GM19467 (cell line): Measurements from ENCODE around the gene MED25.
"Not testable (repeated sequence)": the region's sequence is repeated elsewhere in the genome, so short reads cannot be mapped to it uniquely, and the experiment has no call there.

Source experiments
- ATAC-seq: cut with Tn5 transposase; IDR thresholded peaks from one replicate; pipeline ENCODE4 v1.9.1; 2021; ENCODE audit warnings: mild to moderate bottlenecking, moderate library complexity; ENCODE audit not compliant: unreplicated experiment

Gene MED25

DNA sequence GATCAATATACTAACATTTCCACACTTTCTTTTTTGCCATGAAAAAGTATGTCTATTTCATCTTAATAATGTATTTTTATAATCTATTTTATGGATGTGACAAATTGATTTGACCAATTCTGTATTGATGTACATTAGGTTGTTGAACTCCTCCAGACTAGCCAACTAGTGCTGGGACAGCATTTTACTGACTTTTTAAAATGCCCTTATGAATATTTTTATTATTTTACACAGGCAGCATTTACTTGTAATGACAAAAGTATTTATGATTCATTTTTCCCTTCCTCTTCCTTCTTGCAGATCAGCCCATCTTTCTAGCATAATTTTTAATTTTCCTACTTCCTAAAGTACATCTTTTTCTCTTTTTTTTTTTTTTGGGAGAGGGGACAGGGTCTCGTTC lies 4.1 kb upstream of the MED25 start:
- ATAC-seq: no peak

DNA sequence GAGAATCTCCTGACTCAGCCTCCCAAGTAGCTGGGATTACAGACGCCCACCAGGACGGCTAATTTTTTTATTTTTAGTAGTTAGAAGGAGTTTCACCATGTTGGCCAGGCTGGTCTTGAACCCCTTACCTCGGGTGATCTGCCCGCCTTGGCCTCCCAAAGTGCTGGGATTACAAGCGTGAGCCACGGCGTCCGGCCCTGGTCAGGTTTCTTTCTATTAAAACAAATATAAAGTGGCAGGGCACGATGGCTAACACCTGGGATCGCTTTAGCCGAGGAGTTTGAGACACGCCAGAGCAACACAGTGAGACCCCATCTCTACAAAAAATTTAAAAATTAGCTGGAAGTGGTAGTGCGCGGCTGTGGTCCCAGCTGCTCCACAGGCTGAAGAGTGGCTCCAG lies 1.5 kb upstream of the MED25 start:
- no peak for ATAC-seq

GRCh38 chr19:49818649-49819370 lies 721 bp downstream of the MED25 start:
- no peak for ATAC-seq

DNA sequence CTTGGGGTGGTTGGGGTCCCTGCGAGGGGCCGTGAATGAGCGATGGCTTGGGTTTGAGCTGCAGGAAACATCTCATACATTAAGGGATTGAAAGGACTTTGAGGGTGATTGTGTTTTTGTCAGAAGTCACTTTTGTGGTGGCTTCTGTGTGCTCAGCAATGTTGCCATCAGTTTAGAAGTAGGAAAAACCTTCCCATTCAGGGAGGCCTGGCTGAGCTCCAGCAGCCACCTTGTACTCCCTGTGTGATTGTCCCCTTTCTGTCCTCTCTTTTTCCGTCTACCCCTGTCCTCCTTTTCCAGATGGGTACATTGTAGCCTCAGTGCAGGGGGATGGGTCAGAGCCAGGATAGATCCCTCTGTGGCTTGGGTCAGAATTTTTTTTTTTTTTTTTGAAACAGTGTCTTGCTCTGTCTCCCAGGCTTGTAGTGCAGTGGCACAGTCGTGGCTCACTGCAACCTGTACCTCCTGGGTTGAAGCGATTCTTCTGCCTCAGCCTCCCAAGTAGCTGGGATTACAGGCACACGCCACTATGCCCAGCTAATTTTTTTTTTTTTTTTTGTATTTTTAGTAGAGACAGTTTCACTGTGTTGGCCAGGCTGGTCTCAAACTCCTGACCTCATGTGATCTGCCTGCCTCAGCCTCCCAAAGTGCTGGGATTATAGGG lies 1.5 kb downstream of the MED25 start:
- ATAC-seq: not testable (repeated sequence)

DNA sequence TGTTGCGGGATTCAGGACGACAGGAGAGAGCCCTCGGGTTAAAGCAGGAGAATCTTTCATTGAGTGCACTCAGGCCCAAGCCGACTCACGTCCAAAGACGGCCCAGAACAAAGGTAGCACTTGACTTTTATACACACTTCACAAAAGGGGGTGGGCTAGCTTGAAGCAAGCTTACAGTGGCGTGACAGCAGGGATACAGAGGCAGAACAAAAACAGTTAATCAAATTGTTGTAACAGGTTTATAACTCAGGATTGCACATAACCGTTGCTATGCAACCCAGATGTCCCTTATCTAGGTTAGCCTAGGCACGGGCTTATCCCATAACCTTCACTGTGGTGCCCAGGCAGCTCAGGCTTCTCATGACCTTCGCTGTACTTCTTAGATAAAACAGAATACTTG lies 2.0 kb downstream of the MED25 start:
- no peak for ATAC-seq

DNA sequence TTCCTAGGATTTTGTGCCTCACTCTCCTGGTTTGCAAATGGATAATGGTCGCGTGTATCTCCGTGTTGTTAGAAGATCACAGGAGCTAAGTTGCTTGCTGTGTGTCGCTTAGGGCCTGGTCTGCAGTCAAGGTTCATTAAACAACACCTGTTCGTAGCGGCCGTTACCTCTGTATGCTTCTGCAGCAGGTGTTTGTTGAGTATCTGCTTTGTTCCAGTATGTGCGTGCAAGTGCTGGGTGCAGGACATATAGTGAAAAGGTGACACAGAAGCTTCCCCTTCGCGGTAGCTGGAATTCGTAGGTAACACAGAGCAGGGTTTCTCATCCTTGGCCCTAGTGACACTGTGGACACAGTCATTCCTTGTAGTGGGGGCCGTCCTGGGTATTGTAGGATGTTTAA lies 5.4 kb downstream of the MED25 start:
- no peak for ATAC-seq

DNA sequence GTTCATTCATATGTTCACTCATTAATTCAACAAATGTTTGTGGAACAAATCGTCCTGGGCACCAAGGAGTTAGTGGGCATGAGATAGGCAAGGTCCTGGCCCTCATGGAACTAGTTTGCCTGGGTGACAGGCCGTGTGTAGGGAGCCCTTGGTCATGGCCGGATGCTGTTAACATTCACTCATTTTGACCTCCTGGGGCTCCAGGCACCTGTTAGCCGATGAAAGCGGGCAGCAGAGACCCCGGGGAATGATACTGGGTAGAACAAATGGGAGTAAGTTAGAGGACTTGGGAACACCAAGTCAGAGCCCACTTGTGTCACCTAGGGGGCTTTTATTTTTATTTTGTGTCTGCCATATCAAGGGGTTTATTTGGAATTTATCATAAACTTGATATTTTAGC lies 6.6 kb downstream of the MED25 start:
- ATAC-seq: no peak

GRCh38 chr19:49827034-49827433 lies 8.9 kb downstream of the MED25 start:
- ATAC-seq: no peak

DNA sequence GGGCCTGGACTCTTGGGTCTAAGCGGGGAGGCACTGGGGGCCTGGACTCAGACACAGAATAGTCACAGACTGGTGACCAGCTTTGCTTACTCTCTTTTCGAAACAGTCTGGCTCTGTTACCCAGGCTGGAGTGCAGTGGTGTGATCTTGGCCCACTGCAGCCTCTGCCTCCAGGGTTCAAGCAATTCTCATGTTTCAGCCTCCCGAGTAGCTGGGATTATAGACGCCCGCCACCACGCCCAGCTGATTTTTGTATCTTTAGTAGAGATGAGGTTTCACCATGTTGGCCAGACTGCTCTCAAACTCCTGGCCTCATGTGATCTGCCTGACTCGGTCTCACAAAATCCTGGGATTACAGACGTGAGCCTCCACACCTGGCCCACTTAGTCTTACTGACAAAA lies 11.1 kb downstream of the MED25 start:
- ATAC-seq: no peak

- no peak for ATAC-seq
Observed at GRCh38 chr19:49829721-49830120, 11.6 kb downstream of the MED25 start.

DNA sequence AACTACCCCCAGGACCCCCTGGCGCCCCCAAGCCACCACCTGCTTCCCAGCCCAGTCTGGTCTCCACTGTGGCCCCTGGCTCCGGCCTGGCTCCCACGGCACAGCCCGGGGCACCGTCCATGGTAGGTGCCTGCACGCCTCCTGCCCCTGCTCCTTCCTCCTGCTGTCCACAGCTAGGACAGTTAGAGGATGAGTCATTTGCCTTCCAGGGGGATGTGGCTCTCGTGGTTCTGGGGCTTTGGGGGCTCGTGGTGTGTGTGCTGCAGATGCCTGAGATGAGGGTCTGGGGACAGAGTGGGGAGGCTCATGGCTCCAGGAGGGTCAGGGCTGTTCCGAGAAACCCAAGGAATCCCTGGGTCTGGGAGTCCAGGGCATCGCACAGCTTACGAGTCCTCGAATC lies 12.7 kb downstream of the MED25 start:
- ATAC-seq: no peak

GRCh38 chr19:49831592-49831991 lies 13.5 kb downstream of the MED25 start:
- ATAC-seq: no peak

- ATAC-seq: no peak
Observed at GRCh38 chr19:49832556-49832955, 14.5 kb downstream of the MED25 start.

GRCh38 chr19:49833599-49833998 lies 15.5 kb downstream of the MED25 start:
- ATAC-seq: no peak

- ATAC-seq: no peak
Observed at GRCh38 chr19:49835562-49835961, 17.5 kb downstream of the MED25 start.

GRCh38 chr19:49836176-49837008 lies 18.3 kb downstream of the MED25 start:
- no peak for ATAC-seq

DNA sequence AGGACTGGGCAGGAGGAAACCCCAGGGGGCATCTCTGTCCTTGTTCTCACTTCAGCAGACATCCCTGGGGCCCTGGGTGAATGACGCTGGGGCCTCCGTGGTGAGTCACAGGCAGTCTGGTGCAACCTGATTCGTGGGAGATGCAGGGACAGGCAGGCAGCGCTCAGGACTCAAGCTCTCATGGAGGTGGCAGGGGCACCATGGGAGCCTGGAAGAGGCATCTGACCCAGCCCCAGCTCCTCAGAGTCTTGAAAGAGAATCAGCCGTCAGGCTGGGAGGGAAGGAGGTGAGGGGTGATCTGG lies 18.9 kb downstream of the MED25 start:
- no peak for ATAC-seq

DNA sequence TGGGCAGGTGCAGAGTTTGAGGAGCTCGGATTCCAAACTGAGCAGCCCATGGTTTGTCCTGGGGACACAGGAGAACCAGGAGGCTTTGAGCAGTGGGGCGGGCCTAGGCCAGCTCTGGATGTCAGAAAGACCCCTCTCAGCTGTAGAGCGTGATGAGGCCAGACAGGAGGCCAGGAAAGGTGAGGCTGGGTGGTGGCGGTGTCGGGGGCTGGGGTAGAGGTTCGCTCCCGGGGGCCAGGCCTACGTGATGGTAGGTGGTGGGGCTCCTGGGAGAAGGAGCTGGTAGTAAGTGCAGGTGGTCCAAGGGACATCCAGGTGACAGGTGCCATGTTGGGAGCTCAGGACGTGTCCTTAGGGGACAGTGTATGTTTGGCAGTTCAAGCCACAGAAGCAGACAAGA lies 19.3 kb downstream of the MED25 start:
- no peak for ATAC-seq

- ATAC-seq: no peak
Observed at GRCh38 chr19:49838885-49839588, 20.9 kb downstream of the MED25 start.

DNA sequence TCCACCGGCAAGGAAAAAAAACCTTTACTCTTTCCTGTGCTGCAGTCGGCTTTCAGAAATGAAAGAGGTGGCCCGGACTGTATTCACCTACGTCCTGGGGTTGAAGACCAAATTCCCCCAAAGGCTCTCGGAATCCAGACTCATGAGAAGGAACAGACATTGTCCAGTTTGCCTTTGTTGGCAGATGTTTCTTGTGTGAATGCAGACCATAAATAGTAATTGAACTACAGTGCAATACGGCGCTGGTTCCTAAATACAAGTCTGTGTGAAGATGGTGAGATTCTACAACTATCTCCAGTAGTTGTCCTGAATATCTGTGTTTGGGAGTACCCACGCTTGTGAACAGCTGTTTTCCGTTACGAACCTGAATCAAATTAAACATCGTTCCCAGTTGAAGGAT lies 21.6 kb downstream of the MED25 start:
- no peak for ATAC-seq

GRCh38 chr19:49840321-49840720 lies 22.2 kb downstream of the MED25 start:
- no peak for ATAC-seq
